ENCODE measurements around the gene NUP50.

Gene NUP50

GRCh38 chr22:45196926-45197605, 33.3 kb downstream of the NUP50 start:
- DNase-seq = no peak

- DNase-seq = no peak
These were observed 34.1 kb downstream of the NUP50 start for GRCh38 chr22:45197606-45198462.

GRCh38 chr22:45198463-45198795, 34.7 kb downstream of the NUP50 start:
- DNase-seq = no peak

GRCh38 chr22:45199723-45200122, 36.0 kb downstream of the NUP50 start:
- DNase-seq = no peak

GRCh38 chr22:45200230-45200629, 36.5 kb downstream of the NUP50 start:
- DNase-seq = no peak

- DNase-seq = no peak
These were observed 37.3 kb downstream of the NUP50 start for GRCh38 chr22:45200860-45201511.

- no peak for DNase-seq
These were observed 38.1 kb downstream of the NUP50 start for GRCh38 chr22:45201678-45202332.

GRCh38 chr22:45202333-45203149, 38.8 kb downstream of the NUP50 start:
- no peak for DNase-seq

GRCh38 chr22:45203150-45203951, 39.6 kb downstream of the NUP50 start:
- no peak for DNase-seq

GRCh38 chr22:45204241-45204640, 40.5 kb downstream of the NUP50 start:
- no peak for DNase-seq

- DNase-seq = no peak
These were observed 41.1 kb downstream of the NUP50 start for GRCh38 chr22:45204819-45205218.

GRCh38 chr22:45205276-45205925, 41.7 kb downstream of the NUP50 start:
- no peak for DNase-seq

GRCh38 chr22:45206233-45206632, 42.5 kb downstream of the NUP50 start:
- no peak for DNase-seq

GRCh38 chr22:45207533-45207932, 43.8 kb downstream of the NUP50 start:
- no peak for DNase-seq

- DNase-seq = no peak
These were observed 44.4 kb downstream of the NUP50 start for GRCh38 chr22:45207981-45208664.

GRCh38 chr22:45208696-45208992, 44.9 kb downstream of the NUP50 start:
- no peak for DNase-seq

- no peak for DNase-seq
These were observed 45.5 kb downstream of the NUP50 start for GRCh38 chr22:45208993-45209838.

- no peak for DNase-seq
These were observed 46.4 kb downstream of the NUP50 start for GRCh38 chr22:45210174-45210573.

- DNase-seq = no peak
These were observed 46.9 kb downstream of the NUP50 start for GRCh38 chr22:45210577-45210976.

GRCh38 chr22:45210991-45211390, 47.3 kb downstream of the NUP50 start:
- DNase-seq = no peak

Measured in CD4-positive, alpha-beta T cell treated with Interleukin-4 for 4 hours (primary cell).